NCI-H510A treated with DMSO at 0.1 percent for 48 hours (cell line): ENCODE results near the gene PFKP.
A peak's percentile ranks its signal among the peaks of the same experiment; 100 is the strongest.

ENCODE experiments used
- DNase-seq: peaks from one replicate; lab custom pipeline; 2025; lab: John Stamatoyannopoulos, UW

Gene PFKP

GRCh38 chr10:3067118-3067858 is at the start of gene PFKP:
TSS of gene PFKP (plus strand) at chr10:3067548. CDS start at chr10:3067596, 48 bp downstream.
- peak; percentile 10 for DNase-seq

- DNase-seq: no peak
These were observed 49.1 kb upstream of the PFKP start for GRCh38 chr10:3018247-3018646.

- no peak for DNase-seq
These were observed 47.0 kb upstream of the PFKP start for GRCh38 chr10:3020311-3020710.

DNA sequence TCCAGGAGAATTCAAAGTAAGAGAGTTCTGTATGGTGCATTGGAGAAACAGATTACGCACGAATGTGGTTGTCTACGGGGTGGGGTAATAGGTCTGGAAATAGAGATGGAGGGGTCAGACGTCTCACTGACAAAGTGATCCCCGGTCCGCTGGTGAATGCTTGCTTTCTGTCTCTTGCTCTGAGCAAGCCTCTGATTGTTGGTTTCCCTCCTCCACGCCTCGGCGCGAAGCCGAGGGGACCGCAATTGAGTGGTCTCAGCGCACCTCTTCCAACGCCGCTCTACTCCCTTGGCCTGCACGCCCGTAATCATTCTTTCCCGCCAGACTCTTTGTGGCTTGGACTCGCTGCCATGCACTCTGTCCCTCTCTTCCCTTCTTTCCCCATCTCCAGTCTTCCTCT is 46.5 kb upstream of the PFKP start:
- DNase-seq: no peak

DNA sequence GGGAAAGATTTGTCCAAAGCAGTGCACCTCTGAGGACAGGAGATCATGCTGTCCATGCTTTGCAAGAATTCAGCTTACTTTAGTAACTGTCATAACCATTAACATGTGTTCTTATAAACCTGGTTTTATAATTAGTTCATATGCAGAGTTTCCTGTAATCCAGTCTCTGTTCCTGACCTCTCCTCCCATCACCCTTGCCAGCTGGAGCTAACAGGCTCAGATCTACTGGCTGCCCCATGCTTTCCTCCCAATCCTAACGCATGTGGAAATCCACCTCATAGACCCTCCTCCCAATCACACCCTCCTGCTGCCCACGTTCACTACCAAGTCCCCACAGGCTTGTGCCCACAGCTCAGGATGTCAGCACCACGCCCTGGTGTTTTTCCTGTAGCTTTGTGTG is 45.3 kb upstream of the PFKP start:
- DNase-seq: no peak

DNA sequence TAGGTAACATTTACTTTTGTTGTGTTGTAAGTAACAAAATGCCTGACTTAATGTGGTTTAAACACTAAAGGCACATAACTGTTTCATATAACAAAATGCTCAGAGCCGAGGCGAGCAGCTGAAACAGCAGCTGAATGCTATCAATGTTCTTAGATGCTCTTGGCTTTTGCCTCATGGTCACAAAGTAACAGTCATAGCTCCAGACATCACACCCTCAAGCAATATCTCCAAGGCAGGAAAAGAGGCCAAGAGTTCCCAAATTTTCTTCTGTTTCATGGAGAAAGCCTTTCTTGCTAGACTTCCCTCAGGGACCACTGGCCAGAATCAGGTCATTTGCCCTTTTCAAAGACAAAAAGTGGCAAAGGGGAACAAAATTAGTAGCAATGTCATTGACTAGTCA is 43.5 kb upstream of the PFKP start:
- DNase-seq: no peak

- no peak for DNase-seq
These were observed 42.2 kb upstream of the PFKP start for GRCh38 chr10:3025026-3025683.

DNA sequence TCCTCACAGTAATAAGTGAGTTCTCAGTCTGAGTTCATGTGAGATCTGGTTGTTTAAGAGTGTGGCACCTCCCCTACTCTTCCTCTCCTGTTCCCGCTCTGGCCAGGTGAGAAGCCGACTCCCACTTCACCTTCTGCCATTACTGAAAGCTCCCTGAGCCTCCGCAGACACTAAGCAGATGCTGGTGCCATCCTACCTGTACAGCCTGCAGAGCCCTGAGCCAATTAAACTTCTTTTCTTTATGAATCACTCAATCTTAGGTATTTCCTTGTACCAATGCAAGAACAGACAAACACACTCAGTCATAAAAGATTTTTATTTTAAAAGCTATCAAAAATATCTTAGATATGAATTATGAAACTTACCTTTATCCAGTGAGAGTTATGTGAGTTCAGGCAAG is 39.5 kb upstream of the PFKP start:
- no peak for DNase-seq

- no peak for DNase-seq
These were observed 38.9 kb upstream of the PFKP start for GRCh38 chr10:3028441-3028840.

DNA sequence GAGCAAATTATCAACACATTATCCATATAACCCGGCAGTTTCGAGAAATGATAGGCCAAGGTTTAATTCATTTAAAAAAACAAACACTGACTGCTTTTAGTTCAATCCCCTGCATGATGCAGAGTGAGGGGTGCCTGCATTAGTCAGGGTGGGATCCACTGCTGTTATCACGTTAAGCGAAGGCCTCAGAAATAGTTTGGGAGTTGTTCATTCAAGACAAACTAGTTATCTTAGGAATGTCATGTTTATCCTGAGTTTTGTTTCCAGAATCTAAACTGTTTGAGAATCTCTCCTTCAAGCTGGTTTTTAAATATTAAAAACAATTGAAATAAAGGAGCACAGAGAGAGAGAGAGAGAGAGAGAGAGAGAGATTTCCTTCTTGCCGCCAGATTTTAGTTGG is 36.6 kb upstream of the PFKP start:
- no peak for DNase-seq

GRCh38 chr10:3031490-3031889 is 35.9 kb upstream of the PFKP start:
- no peak for DNase-seq

- DNase-seq: no peak
These were observed 33.4 kb upstream of the PFKP start for GRCh38 chr10:3033925-3034324.

DNA sequence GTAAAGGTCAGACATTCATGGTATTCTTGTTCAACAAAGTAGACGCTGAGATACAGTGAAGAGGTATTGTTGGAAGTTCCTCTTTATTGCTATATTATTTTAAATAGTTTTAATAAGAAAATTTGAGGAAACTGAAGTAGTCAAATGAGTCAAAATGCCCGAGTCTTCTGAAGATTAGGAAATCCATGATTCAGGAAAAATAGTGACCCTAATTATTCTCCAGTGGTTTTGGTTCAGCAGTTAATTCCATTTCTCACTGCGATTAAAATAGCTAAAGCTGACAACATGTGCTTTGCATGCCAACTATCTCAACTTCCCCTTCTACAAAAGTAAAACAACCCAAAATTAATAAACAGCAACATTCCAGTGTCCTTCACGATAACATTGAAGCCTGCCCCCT is 32.7 kb upstream of the PFKP start:
- no peak for DNase-seq

GRCh38 chr10:3036155-3037021 is 31.0 kb upstream of the PFKP start:
- DNase-seq: no peak

DNA sequence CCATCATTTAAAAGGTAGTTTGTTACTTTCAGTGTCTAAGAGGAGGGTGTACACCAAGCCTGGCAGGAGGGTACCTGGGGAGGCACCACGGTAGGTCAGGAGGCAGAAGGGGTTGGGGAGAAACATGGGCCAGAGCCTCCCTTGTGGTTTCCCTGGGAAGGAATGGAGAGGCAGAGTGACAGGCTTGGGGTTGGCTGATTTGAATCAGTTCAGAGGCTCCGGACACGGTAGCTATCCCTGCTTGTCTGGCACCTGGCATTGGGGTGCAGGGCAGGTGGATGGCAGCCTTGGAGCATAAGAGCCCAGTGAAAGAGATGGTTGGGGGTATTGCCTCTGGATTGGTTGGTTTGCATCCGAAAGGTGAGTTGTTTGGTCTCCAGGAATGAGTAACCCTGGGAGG is 30.2 kb upstream of the PFKP start:
- DNase-seq: no peak

GRCh38 chr10:3040069-3040468 is 27.3 kb upstream of the PFKP start:
- no peak for DNase-seq

DNA sequence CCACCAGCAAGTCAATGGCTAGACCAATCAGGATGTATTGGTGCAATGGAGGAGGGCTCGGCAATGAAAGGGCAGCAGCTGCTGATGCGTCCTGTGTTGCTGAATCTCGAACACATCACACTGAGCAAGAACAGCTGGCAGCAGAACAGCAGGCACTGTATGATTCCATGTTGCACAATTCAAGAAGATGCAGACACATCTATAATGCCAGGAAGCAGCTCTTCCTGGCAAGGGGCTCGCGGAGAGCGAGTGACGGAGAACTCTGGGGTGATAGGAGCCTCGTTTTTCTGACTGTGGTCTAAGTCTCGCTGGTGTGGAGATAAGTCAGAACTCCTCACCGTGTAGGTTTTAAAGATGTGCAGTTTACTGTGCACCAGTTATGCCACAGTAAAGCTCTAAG is 24.8 kb upstream of the PFKP start:
- no peak for DNase-seq

GRCh38 chr10:3043512-3044368 is 23.6 kb upstream of the PFKP start:
- peak; percentile 35 for DNase-seq

DNA sequence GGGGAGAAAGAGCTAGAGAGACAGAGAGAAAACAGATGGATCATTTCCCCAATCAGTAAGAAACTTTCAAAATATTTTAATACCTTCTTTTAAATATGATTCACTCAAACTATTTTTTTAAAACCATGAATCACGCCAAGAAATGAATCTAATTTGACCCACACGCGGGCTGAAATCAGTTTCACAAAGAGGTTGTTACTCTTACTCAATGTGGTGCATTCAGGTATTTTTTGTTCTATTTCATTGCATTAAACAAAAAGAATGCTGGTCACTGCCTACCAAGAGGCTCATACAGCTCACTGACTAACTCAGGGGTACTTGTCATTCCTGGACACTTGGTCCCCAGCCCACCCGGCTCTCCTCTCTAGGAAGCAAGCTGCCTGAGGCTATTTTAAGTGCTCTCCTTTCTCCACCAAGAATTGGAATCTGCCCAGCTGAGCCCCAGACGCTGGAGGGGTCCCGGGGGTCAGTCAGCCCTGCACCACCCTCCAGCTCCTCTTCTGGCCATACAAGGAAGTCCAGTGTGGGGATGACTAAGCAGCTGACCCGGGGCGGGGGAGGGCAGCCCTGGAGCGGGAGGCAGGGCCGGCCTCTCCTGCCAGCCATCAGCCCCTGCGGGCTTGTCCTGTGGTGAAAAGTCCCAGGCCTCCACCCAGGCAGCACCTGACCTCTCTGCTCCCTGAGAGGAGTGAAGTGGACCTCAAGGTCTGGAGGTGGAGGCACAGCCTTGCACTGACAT is 21.7 kb upstream of the PFKP start:
- no peak for DNase-seq

GRCh38 chr10:3046210-3046779 is 21.1 kb upstream of the PFKP start:
- DNase-seq: no peak
